Liver (tissue), 3 donors: ENCODE data around the gene CD247.

Source experiments
- FOXA1 ChIP-seq: IDR thresholded peaks from 2 replicates; pipeline ENCODE4 v1.6.1; 2016; ENCODE audit warnings: antibody characterized with exemption
- GABPA ChIP-seq, 2 donors: IDR thresholded peaks in 1 of 2; conservative IDR thresholded peaks in 1 of 2; 2 replicates each; pipeline ENCODE4 v1.6.1; 2016; ENCODE audit warnings: antibody characterized with exemption in 2 of 2, mild to moderate bottlenecking in 1 of 2, moderate library complexity in 1 of 2
- RXRA ChIP-seq, 2 donors: IDR thresholded peaks; 2 replicates each; pipeline ENCODE4 v1.6.1; 2017 to 2018; ENCODE audit warnings: antibody characterized with exemption in 2 of 2, mild to moderate bottlenecking in 1 of 2
- SP1 ChIP-seq: IDR thresholded peaks from 2 replicates; pipeline ENCODE4 v1.6.1; 2018; ENCODE audit warnings: antibody characterized with exemption, mild to moderate bottlenecking
- TAF1 ChIP-seq: conservative IDR thresholded peaks from 2 replicates; pipeline ENCODE4 v1.6.1; 2016; ENCODE audit warnings: antibody characterized with exemption, mild to moderate bottlenecking
- YY1 ChIP-seq: IDR thresholded peaks from 2 replicates; pipeline ENCODE4 v1.6.1; 2016; ENCODE audit warnings: antibody characterized with exemption, mild to moderate bottlenecking
- TF ChIP-seq, protein P1 (sequence below): IDR thresholded peaks from 2 replicates; pipeline ENCODE4 v1.6.1; 2016; ENCODE audit warnings: antibody characterized with exemption, mild to moderate bottlenecking
- TF ChIP-seq, protein P2 (sequence below): fragments of 150-350 bp; IDR thresholded peaks from 2 replicates; pipeline ENCODE4 v1.5.1; 2017; ENCODE audit warnings: improper control_type of control experiment, low read depth, low read length; ENCODE audit not compliant: missing input control
- TF ChIP-seq, protein P3 (sequence below): IDR thresholded peaks from 2 replicates; pipeline ENCODE4 v1.6.1; 2016; ENCODE audit warnings: antibody characterized with exemption
- donor health status: healthy.
- donor health status: healthy.

DNA sequence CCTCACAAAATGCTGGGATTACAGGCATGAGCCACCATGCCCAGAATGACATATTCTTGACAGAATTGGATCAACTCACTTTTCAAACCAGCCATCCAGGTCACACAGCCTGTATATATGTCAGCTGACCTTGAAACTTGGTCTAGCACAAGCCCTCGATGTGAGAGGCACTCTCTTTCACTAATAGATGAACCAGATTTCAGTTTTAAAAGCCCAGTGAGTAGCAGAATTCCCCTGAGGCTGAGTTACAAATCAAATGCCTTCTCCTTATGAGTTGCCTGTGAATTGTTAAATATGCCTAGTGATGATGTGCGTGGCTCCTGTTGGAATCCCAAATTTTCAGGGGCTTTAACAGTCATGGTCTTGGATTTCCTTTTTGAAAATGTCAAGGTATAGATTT, 88.7 kb downstream of the CD247 start:
- TF ChIP-seq GABPA (IDR thresholded peaks at IDR 0.05 in 1 of 2, conservative IDR thresholded peaks at IDR 0.05 in 1 of 2) = no peak
- TF ChIP-seq, protein P1, sequence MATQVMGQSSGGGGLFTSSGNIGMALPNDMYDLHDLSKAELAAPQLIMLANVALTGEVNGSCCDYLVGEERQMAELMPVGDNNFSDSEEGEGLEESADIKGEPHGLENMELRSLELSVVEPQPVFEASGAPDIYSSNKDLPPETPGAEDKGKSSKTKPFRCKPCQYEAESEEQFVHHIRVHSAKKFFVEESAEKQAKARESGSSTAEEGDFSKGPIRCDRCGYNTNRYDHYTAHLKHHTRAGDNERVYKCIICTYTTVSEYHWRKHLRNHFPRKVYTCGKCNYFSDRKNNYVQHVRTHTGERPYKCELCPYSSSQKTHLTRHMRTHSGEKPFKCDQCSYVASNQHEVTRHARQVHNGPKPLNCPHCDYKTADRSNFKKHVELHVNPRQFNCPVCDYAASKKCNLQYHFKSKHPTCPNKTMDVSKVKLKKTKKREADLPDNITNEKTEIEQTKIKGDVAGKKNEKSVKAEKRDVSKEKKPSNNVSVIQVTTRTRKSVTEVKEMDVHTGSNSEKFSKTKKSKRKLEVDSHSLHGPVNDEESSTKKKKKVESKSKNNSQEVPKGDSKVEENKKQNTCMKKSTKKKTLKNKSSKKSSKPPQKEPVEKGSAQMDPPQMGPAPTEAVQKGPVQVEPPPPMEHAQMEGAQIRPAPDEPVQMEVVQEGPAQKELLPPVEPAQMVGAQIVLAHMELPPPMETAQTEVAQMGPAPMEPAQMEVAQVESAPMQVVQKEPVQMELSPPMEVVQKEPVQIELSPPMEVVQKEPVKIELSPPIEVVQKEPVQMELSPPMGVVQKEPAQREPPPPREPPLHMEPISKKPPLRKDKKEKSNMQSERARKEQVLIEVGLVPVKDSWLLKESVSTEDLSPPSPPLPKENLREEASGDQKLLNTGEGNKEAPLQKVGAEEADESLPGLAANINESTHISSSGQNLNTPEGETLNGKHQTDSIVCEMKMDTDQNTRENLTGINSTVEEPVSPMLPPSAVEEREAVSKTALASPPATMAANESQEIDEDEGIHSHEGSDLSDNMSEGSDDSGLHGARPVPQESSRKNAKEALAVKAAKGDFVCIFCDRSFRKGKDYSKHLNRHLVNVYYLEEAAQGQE = no peak
- TF ChIP-seq, protein P2, sequence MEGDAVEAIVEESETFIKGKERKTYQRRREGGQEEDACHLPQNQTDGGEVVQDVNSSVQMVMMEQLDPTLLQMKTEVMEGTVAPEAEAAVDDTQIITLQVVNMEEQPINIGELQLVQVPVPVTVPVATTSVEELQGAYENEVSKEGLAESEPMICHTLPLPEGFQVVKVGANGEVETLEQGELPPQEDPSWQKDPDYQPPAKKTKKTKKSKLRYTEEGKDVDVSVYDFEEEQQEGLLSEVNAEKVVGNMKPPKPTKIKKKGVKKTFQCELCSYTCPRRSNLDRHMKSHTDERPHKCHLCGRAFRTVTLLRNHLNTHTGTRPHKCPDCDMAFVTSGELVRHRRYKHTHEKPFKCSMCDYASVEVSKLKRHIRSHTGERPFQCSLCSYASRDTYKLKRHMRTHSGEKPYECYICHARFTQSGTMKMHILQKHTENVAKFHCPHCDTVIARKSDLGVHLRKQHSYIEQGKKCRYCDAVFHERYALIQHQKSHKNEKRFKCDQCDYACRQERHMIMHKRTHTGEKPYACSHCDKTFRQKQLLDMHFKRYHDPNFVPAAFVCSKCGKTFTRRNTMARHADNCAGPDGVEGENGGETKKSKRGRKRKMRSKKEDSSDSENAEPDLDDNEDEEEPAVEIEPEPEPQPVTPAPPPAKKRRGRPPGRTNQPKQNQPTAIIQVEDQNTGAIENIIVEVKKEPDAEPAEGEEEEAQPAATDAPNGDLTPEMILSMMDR = no peak
- no peak for TF ChIP-seq RXRA (IDR thresholded peaks at IDR 0.05)
- TF ChIP-seq, protein P3, sequence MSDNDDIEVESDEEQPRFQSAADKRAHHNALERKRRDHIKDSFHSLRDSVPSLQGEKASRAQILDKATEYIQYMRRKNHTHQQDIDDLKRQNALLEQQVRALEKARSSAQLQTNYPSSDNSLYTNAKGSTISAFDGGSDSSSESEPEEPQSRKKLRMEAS = no peak
- no peak for TF ChIP-seq TAF1
- no peak for TF ChIP-seq YY1
- no peak for TF ChIP-seq FOXA1
- TF ChIP-seq SP1 = no peak
